Measurements from ENCODE around the gene TLE1.
"Not testable (repeated sequence)": the region's sequence is repeated elsewhere in the genome, so short reads cannot be mapped to it uniquely, and the experiment has no call there.

Gene TLE1

DNA sequence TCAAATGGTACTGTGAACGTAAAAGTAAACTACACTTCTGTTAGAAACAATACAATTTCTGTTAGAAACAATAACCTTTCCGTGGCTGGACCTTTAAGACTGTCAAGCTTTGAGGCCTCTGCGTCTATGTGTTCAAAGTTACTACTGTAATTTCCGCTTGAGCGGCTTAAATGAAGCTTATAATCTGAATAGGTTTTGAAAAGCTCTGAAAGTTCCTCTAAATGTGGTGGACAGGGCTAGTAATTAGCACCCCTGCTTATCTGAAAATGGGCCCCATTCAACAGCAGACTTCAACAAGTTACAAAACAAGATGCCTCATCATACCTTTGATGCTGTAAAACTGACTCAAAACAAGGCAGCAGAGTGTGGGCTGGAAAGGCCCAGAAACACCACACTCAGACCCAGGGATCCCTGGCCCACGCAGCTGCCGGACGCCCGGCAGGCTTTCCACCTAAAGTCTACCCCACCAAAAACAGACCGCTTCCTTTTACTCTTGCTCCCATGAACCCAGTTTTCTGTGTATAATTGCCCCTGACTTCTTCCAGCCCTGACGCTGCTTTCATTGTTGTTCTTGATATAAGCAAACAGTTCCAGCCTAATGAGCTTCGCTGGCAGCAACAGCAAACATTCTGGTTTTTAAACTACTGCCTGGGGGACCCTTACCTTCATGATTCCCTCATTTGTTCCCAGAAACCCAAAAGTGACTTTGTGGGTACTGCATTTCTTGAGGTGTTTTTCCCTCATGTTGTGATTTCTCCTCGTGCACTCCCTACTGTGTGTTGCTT is 66.7 kb downstream of the TLE1 start:
- no peak for DNase-seq (ENCODE audit: low spot score)

DNA sequence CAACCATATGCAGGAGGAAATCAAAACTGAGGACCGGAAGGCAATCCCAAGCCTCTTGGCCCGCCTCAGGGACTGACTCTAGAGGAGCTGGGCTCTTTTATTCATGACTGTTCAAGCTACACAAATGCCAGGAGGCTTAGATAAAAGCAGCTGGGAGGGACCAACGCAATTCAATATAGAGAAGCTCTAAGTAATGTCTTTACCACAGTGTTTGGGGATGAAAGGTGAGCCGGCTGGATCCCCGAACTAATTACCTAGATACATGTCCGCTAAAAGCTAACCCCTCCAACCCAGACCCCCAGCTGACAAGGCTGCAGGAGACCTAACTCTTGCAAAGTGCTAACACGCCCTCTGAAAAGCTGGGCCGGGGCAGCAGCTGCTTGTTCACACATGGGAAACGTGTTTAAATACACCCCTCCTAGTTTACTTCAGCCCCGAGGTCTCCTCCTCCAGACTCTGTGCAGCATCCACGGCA is 67.5 kb downstream of the TLE1 start:
- no peak for DNase-seq (ENCODE audit: low spot score)

DNA sequence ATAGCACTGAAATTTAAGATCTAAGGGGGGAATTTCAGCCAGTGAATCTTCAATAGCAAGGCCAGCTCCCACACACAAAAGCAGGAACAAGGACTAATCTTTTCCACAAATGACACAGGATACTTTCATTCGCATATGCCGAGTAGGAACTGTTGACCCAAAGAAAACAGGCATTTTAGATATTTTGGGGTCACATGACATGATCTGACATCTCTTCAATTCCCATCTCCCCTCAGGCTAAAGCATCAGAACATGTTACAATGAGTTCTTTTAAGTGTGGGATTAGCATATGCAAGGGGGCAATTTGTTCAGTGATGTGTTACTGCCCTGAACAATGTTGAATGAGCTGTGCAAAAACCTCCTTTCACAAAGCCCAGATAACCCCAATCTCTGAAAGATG is 68.2 kb downstream of the TLE1 start:
- no peak for DNase-seq (ENCODE audit: low spot score)

DNA sequence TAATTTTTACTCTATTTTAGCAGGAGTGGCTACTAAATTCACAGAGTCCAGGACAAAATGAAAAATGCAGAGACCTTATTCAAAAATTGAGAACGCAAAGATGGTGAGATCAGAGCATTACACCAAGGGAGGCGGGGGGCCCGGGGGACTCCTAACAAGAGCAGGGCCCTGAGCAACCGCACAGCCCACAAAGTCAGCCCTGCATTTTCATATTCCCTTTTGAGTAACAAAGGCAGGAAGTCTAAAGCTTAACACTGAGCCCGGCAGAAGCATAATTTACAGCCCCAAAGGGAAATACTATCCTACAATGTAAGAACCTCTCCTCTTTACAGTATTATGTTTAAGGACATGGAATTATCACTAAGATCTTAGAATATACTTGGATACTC is 69.4 kb downstream of the TLE1 start:
- no peak for DNase-seq (ENCODE audit: low spot score)

DNA sequence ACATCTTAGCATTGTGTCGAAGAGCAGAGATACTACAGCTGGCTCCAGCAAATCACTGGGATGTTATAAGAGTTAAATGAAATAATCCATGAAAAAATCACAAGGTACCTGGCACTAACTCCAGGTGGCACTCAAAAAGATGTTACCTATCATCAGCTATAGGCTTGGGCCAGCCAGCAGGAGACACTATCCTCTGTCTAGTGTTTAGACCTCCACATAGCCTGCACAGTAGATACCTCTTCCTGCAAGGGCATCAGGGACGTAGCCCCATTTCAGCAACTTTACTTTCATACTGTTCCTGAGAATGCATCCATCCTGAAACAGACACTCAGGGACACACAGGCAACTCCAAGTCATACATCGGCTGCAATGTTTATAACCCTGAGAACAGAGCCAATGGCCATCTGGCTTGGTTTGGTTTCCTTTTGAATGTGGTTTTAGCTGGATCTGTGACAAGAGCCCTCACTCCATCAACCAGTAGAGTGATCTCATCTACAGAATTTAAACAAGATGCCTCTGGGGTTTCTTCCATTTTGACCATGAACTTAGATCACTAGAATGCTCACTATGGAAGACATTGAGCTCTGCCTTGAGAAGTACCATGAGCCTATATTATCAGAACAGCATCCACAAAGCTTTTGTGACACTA is 69.9 kb downstream of the TLE1 start:
- DNase-seq (ENCODE audit: low spot score) = peak; percentile 43

DNA sequence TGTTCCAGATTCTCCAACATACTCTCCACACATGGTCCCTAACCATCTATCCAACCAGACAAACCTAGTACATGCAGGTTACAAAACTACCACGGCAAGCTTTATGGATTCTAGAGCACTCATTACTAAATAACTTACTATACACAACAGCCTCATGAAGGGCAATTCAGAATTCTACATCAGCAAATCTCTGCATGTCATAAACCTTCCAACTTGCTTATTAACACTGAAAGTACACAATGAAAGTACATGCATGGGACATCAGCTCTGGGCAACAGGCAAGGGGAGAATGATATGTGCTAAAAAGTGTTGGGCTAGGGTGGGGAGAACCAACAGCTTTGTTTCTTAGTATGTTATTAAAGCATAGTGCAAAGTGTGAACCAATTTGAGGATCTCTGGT is 70.4 kb downstream of the TLE1 start:
- DNase-seq (ENCODE audit: low spot score) = no peak

DNA sequence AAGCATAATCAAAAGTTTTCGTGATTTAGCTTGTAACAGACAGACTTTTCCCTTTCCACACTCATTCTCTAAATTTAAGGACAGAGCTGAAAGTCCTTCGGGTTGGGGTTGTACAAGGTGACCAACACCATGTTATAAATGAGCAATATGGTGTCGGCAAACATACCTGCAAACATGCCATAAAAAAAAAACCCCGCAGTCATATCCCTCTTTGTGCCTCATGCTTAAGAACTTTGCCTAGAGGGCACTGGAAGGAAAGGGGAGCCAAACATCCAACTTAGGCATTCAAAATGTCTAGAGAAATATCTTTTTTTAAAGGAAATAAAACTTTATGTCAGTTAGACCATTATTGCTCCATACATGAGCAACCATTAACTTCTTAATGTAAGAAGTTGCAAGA is 73.2 kb downstream of the TLE1 start:
- DNase-seq (ENCODE audit: low spot score) = no peak

DNA sequence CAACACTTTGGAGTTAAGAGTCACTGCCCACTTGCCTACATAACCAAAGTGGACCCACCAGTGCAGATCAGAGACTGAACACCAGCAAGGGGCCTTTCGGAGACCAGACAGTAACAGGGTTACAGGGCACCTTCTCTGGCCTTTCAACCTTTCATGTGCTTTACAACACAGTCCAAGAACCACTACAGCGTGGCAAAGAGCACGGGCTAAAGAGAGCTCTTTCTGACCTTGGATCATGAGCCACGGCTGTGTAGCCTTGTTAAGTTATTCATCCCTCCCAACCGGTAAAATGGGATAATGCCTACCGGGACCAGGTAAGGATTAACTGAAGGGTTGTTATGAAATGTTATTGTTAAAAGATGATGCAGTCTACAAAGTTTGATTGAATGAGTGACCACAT is 75.0 kb downstream of the TLE1 start:
- no peak for DNase-seq (ENCODE audit: low spot score)

DNA sequence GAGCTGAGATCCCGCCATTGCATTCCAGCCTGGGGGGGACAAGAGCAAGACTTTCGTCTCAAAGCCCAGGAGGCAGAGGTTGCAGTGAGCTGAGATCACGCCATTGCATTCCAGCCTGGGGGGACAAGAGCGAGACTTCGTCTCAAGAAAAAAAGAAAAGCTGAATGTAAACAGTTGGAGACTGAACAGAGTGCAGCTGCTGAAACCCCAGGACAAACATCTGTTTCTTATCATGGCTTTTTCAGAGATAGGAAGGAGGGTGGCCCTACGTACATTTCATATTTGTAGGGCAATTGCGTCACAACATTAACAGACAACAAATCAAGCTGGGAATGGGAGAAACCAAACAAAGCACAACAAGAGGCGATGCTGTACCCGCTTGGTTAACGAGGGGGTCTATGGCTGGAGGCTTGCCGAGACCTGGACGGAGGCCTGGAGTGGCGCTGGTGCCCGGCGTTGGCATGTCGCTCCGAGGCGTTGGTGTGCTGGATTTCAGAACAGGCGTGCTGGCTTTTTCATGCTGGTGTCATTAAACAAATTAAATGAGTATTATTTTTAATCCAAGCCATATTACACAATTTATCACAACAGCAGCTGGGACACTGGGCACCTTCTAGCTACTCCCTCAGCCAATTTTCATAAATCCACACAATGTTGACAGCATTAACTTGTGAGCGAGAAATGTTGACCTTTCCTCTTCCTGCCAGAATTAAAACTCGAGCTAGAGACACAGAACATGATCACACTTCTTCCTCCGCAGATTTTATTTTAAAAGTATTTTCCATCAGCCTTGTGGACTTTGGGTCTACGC is 76.1 kb downstream of the TLE1 start:
- DNase-seq (ENCODE audit: low spot score) = no peak

DNA sequence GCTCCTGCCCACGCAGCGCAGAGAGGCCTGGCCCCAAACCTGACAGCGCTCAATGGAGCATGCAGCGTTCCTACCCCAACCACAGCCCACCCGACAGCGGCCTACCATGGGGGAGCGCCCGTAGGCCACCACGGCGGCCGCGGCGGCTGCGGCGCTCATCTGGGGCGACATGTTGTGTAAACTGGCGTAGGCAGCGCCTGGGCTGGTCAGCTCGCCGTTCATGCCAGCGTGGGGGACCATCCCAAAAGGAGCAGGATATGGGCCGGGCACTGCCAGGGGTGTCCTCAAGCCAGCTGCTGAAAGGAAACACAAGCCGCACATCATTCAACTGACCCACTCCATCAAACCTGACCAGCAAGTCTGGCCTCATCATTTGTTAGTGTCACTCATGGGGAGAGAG is 77.7 kb downstream of the TLE1 start:
- no peak for DNase-seq (ENCODE audit: low spot score)

DNA sequence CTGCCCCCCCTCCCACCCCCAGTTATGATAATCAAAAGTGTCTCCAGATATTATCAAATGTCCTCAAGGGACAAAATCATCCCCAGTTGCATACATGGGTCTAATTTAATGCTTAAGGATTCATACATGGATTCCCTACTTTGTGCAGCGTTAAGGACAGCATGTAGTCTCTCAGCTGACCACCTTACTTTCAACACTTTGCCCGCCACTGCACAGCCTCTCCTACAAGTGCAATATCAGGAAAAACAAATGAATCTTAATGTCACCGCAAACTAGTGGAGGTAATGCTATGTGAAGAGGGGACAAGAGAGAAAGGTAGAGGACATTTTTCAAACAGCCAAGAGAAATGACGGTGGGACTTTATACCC is 78.6 kb downstream of the TLE1 start:
- DNase-seq (ENCODE audit: low spot score) = no peak

DNA sequence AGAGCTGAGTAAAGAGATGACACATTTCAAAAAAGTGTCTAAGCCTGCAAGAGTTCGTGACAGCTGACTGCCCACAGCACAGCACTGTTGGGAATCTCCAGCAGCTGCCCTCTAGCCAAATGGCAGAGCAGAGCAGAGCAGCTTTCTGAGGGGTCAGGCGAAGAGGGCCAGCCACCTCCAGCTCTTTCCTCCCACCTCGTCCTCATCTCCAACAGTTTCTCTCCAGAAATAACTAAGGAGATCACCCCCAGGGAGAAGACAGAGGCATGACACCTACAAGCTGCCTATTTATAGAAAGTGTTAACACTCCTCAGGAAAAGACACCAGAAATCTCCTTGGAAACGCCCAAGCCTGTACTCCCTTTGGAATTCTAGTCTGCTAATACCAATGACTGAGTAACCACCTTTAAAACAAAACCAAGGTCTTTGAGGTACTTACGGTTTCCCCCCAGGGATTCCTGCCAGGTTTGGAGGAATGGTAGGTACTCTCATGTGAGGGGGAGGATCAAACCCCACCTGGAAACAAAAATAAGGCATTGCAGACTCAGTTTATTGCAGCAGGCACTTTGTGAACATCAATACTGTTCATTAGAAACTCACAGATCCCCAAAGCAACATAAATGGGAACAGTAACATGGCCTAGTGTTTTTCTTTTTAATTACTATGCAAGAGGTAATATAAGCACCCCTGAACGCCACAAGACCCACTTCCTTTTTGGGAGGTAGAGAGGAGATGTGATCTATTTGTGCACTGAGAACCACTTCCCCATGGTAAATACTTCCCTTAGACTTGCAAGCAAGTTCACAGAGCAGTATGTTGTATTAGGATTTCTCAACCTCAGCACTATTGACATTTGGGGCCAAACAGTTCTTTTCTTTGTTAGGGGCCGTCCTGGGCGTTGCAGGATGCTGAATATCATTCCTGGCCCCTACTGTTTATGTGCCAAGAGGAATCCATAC is 79.3 kb downstream of the TLE1 start:
- no peak for DNase-seq (ENCODE audit: low spot score)

DNA sequence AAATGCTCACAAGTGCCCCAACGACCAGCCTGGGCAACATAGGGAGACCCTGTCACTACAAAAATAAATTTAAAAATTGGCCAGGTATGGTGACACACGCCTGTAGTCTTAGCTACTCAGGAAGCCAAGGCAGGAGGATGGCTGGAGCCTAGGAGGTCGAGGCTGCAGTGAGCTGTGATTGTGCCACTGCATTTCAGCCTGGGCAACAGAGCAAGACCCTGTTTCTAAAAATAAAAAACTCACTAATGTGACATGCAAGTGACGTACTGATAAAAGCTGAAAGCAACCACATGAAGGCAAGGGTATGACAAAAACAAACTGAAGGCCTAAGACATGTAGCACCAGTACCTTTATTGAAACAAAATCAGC is 81.1 kb downstream of the TLE1 start:
- no peak for DNase-seq (ENCODE audit: low spot score)

DNA sequence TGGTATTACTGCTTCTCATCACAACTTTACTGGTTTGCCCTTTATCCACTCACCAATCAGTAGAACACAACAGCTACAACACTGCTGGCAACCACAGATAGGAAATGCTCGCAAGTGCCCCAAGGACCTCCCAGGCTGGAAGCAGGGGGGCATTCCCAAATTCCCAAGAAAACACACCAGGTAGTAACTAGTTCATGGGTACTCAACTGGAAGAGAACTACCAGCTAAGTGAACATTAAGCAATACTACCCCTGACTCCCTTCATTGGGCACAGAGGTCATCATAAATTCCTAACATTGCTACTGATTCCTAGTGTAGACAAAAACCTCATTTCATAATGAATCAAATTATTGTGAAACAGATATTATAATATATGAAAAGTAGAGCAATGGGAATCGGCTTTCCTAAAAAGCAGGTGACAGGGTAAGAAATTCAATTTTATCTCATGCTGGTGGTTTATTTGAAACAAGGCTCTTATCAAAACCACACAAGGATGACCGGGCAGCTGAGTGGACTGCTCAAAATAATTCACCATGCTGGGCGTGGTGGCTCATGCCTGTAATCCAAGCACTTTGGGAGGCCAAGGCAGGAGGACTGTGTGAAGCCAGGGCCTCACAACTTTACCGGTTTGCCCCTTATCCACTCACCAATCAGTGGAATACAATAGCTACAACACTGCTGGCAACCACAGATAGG is 81.6 kb downstream of the TLE1 start:
- DNase-seq (ENCODE audit: low spot score) = no peak

DNA sequence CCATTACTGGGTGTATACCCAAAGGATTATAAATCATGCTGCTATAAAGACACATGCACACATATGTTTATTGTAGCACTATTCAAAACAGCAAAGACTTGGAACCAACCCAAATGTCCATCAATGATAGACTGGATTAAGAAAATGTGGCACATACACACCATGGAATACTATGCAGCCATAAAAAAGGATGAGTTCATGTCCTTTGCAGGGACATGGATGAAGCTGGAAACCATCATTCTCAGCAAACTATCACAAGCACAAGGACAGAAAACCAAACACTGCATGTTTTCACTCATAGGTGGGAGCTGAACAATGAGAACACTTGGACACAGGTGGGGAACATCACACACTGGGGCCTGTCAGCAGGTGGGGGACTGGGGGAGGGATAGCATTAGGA is 83.1 kb downstream of the TLE1 start:
- not testable (repeated sequence) for DNase-seq (ENCODE audit: low spot score)

DNA sequence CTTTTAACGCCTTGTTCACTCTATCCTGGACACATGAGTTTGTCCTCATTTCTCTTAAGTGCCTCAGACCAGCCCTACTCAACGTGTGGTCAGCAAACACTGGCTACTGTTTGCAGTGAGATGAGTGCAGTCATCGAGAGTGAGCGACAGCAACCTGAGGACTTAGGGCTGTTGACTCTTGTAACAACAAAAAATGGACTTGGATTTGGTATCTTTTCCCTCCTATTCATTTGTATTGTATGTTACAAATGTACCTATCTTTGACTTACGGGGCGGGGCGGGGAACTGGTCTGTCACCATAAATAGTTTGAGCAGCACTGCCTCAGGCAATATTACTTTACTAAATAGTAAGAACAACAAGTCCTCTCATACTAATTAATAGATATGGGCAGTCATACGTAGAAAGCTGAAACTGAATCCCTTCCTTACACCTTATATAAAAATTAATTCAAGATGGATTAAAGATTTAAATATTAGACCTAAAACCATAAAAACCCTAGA is 84.1 kb downstream of the TLE1 start:
- DNase-seq (ENCODE audit: low spot score) = no peak

DNA sequence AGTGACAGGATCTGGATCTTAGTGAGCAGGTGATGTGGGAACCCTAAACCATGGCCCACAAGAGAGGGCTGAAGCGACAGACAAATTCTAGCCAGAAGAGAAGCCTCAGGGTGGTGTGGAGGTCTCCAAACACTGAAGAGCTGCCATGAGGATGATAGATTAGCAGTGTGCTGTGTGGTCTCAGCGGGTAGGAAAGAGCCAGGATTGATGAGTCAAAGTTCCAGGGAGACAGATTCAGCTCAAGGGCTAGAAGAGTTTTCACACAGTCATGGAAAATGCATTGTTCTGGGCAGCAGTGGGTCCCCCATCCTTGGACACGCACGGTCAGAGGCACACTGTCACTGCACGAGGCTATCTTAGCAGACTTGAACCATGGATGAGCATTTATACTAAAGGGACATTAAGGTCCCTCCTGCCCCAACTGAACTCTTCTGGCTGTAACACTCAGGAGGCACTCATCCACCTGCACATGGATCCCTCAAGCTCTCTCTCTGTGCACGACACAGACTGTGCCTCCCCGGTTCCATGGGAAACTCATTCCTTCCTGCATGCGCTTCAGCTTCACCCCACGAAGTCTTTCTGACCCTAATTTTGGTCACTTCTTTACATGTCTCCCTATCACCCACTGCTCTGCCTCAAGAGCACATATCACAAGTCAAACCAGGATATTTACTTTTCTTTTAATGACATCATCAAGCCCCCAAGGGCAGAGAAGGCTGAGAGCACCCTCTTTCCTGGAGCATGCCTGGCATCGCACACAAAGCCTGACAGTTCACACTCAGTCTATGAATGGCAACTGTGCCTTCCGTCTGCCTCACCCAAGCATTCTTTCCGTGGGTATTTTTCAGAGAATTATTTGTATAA is 84.8 kb downstream of the TLE1 start:
- DNase-seq (ENCODE audit: low spot score) = no peak

DNA sequence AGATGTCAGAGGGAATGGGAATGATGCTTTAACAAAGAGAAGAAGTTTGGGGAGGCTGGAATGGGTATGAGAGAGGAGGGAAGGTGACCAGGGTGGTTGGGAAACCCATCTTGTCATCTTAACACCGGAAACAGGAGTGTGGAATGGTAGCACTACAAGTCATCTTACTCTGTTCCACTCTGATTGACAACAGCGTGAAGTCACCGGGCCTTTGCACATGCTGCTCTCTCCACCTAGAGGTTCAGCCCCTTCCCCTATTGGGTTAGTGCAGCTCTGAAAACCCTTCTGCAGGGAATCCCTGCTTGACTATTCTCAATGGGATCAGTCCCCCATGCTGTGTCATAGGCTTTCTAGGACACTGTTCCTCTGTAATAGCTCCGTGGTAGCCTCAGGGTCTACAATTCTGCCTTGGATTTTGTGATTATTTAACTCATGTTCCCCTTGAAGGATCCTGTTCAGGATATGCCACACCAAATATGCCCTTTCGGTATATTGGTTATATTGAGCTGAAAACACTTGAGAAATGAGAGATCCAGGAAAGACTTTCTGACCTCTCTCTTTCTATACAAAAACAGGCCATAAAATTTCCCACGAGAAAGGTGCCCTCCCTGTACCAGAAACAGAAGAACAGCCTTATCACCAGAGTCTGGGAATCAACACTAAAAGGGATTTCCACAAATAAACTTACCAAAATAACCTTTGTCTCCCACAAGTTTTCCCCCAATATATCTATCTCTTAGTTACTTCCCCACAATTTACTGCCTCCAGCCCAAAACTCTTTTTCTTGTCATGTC is 86.3 kb downstream of the TLE1 start:
- no peak for DNase-seq (ENCODE audit: low spot score)

All from cerebellar cortex (tissue), 1 donor.